GM12872 (cell line): ENCODE data around the gene B3GNT9.

Experiments
- CTCF ChIP-seq: IDR thresholded peaks from 3 replicates; pipeline ENCODE4 v1.5.1; 2011; ENCODE audit warnings: low read depth, mild to moderate bottlenecking, low read length, moderate library complexity; ENCODE audit not compliant: insufficient read depth

The B3GNT9 gene

GRCh38 chr16:67109407-67110135, 41.2 kb downstream of the B3GNT9 start, which contains the start of gene PHAF1:
PHAF1 (plus strand) TSS chr16:67109941; CDS start chr16:67110176, 235 bp downstream.
- no peak for TF ChIP-seq CTCF

GRCh38 chr16:67108931-67109406, 41.8 kb downstream of the B3GNT9 start:
- TF ChIP-seq CTCF, result no peak

GRCh38 chr16:67108489-67108888, 42.3 kb downstream of the B3GNT9 start:
- no peak for TF ChIP-seq CTCF

- TF ChIP-seq CTCF, result no peak
Observed at GRCh38 chr16:67105881-67106280, 44.9 kb downstream of the B3GNT9 start.

GRCh38 chr16:67105246-67105645, 45.6 kb downstream of the B3GNT9 start:
- TF ChIP-seq CTCF, result no peak

GRCh38 chr16:67104845-67105244, 46.0 kb downstream of the B3GNT9 start:
- no peak for TF ChIP-seq CTCF

GRCh38 chr16:67104061-67104460, 46.7 kb downstream of the B3GNT9 start:
- 0 out of 3 replicates have a peak, but pooled peaks have one; percentile 23 for TF ChIP-seq CTCF
